Measurements from ENCODE around the gene LHX2. TPM values are rescaled to one million over a fixed set of nuclear protein-coding genes. Genes with fewer than 3 reads are reported as not detected.

The LHX2 gene
- total RNA-seq, 1 experiment from 2014 or later, result 0.26 TPM

- intact Hi-C loops (cut with micrococcal nuclease; ENCODE audit: unreplicated experiment), result loop anchor here (10.0 kb wide), 1 partner anchor 474 kb away; no protein-coding TSS in a partner anchor
These were observed 7.4 kb downstream of the LHX2 start for GRCh38 chr9:124018730-124019697.

GRCh38 chr9:124019771-124020519, 8.4 kb downstream of the LHX2 start:
- no peaks in the 10 kb centered on the region for H3K9me3 ChIP-seq (ENCODE audit: low read depth, low read length, poor library complexity, severe bottlenecking)
- ChIA-PET CTCF (no interaction called here), POLR2A (ENCODE audit: low non-redundant PET) (no interaction called here)
- no peak overlapping the region for H3K27ac ChIP-seq (ENCODE audit: low read depth, low read length, poor library complexity, severe bottlenecking)
- no peak overlapping the region for H3K4me3 ChIP-seq (ENCODE audit: low read depth, low read length, poor library complexity, severe bottlenecking)
- H3K27me3 ChIP-seq (replicated peaks; ENCODE audit: insufficient read depth, low read depth, low read length, poor library complexity), result peaks cover 100% of the 10 kb centered on the region
- H3K4me1 ChIP-seq (ENCODE audit: insufficient read depth, low read length, poor library complexity, severe bottlenecking), result peaks cover 8% of the 10 kb centered on the region
- no peaks in the 10 kb centered on the region for H3K36me3 ChIP-seq (ENCODE audit: insufficient read depth, low read length, poor library complexity, severe bottlenecking)
- TF ChIP-seq CTCF (conservative IDR thresholded peaks at IDR 0.05; ENCODE audit: low read depth, low read length) (no peak), EZH2 (IDR thresholded peaks at IDR 0.05; ENCODE audit: borderline replicate concordance, low read depth, low read length, poor library complexity, severe bottlenecking) (no peak)
- no TSS peak for BruUV-seq (replicated peaks)
- DNase-seq (ENCODE audit: low spot score), result no peak
- intact Hi-C loops (cut with micrococcal nuclease; ENCODE audit: unreplicated experiment), result loop anchor here (10.0 kb wide), 1 partner anchor 475 kb away; no protein-coding TSS in a partner anchor

More at GRCh38 chr9:124018730-124019697, 7.4 kb downstream of the LHX2 start:
- H3K4me1 ChIP-seq (ENCODE audit: insufficient read depth, low read length, poor library complexity, severe bottlenecking), result peaks cover 8% of the 10 kb centered on the region
- H3K9me3 ChIP-seq (ENCODE audit: low read depth, low read length, poor library complexity, severe bottlenecking), result no peaks in the 10 kb centered on the region
- BruUV-seq (replicated peaks), result no TSS peak
- CTCF ChIA-PET, result no interaction called here
- peaks cover 100% of the 10 kb centered on the region for H3K27me3 ChIP-seq (replicated peaks; ENCODE audit: insufficient read depth, low read depth, low read length, poor library complexity)
- no peaks in the 10 kb centered on the region for H3K36me3 ChIP-seq (ENCODE audit: insufficient read depth, low read length, poor library complexity, severe bottlenecking)
- no peak overlapping the region for H3K27ac ChIP-seq (ENCODE audit: low read depth, low read length, poor library complexity, severe bottlenecking)
- no peak for DNase-seq (ENCODE audit: low spot score)
- peak; percentile 77 for TF ChIP-seq EZH2 (IDR thresholded peaks at IDR 0.05; ENCODE audit: borderline replicate concordance, low read depth, low read length, poor library complexity, severe bottlenecking)
- no peak for TF ChIP-seq CTCF (conservative IDR thresholded peaks at IDR 0.05; ENCODE audit: low read depth, low read length)
- no peak overlapping the region for H3K4me3 ChIP-seq (ENCODE audit: low read depth, low read length, poor library complexity, severe bottlenecking)
- POLR2A ChIA-PET (ENCODE audit: low non-redundant PET), result no interaction called here

- H3K27me3 ChIP-seq (replicated peaks; ENCODE audit: insufficient read depth, low read depth, low read length, poor library complexity), result peaks cover 93% of the 10 kb centered on the region
- ChIA-PET CTCF (no interaction called here), POLR2A (ENCODE audit: low non-redundant PET) (no interaction called here)
- no peak for TF ChIP-seq CTCF (conservative IDR thresholded peaks at IDR 0.05; ENCODE audit: low read depth, low read length)
- TF ChIP-seq EZH2 (IDR thresholded peaks at IDR 0.05; ENCODE audit: borderline replicate concordance, low read depth, low read length, poor library complexity, severe bottlenecking), result no peak
- H3K4me1 ChIP-seq (ENCODE audit: insufficient read depth, low read length, poor library complexity, severe bottlenecking), result peaks cover 8% of the 10 kb centered on the region
- no peaks in the 10 kb centered on the region for H3K36me3 ChIP-seq (ENCODE audit: insufficient read depth, low read length, poor library complexity, severe bottlenecking)
- no peak for DNase-seq (ENCODE audit: low spot score)
- H3K4me3 ChIP-seq (ENCODE audit: low read depth, low read length, poor library complexity, severe bottlenecking), result no peak overlapping the region
- BruUV-seq (replicated peaks), result no TSS peak
- intact Hi-C loops (cut with micrococcal nuclease; ENCODE audit: unreplicated experiment), result no loop called here
- H3K27ac ChIP-seq (ENCODE audit: low read depth, low read length, poor library complexity, severe bottlenecking), result no peak overlapping the region
- no peaks in the 10 kb centered on the region for H3K9me3 ChIP-seq (ENCODE audit: low read depth, low read length, poor library complexity, severe bottlenecking)
These were observed 9.2 kb downstream of the LHX2 start for GRCh38 chr9:124020520-124021384.
